Adrenal gland (tissue), 5 donors: ENCODE results near the gene SIKE1.

Source experiments
- POLR2A ChIP-seq, 2 donors: fragments of 450-650 bp; IDR thresholded peaks; one replicate each; pipeline ENCODE4 v1.6.1; 2017; ENCODE audit warnings: antibody characterized with exemption in 2 of 2, mild to moderate bottlenecking in 2 of 2, moderate library complexity in 1 of 2
- TF ChIP-seq, protein P1 (sequence below), 6 experiments: fragments of 450-650 bp in 4 of 6; fragments of 200-600 bp in 2 of 6; sonication (generic) in 1 of 6; IDR thresholded peaks; 1 replicate in 5 of 6; 2 replicates in 1 of 6; pipeline versions ENCODE4 v1.5.1 to v1.8.0; 2016 to 2021; ENCODE audit warnings: antibody characterized with exemption in 6 of 6, mild to moderate bottlenecking in 2 of 6, moderate library complexity in 1 of 6
- donor health status: DM: no; HTN: no; CAD: no.

DNA sequence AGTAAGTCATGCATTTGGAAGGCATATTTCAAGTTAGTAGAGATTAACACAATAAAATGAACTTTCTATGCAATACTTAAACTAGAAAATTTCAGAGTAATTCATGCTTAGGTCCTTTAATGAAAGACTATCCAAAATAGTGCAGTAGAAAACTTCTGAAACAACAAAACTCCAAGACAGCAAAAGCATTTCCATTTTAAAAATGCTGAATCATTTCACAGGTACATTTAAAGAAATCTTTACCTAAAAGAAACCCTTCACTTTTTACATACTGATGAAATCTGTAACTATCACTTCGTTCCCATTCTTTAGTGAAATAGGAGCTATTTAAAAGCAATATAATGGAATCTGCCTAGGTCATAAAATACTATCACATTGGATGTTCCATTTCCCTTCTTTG lies 40.2 kb downstream of the SIKE1 start:
- TF ChIP-seq, protein P1, sequence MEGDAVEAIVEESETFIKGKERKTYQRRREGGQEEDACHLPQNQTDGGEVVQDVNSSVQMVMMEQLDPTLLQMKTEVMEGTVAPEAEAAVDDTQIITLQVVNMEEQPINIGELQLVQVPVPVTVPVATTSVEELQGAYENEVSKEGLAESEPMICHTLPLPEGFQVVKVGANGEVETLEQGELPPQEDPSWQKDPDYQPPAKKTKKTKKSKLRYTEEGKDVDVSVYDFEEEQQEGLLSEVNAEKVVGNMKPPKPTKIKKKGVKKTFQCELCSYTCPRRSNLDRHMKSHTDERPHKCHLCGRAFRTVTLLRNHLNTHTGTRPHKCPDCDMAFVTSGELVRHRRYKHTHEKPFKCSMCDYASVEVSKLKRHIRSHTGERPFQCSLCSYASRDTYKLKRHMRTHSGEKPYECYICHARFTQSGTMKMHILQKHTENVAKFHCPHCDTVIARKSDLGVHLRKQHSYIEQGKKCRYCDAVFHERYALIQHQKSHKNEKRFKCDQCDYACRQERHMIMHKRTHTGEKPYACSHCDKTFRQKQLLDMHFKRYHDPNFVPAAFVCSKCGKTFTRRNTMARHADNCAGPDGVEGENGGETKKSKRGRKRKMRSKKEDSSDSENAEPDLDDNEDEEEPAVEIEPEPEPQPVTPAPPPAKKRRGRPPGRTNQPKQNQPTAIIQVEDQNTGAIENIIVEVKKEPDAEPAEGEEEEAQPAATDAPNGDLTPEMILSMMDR (IDR thresholded peaks at IDR 0.05): no peak
- TF ChIP-seq POLR2A (IDR thresholded peaks at IDR 0.05): no peak
